Heart right ventricle (tissue), 16 donors: ENCODE results near the gene KRT37. TPM values are rescaled to one million over a fixed set of nuclear protein-coding genes. Genes with fewer than 3 reads are reported as not detected.

Source experiments
- ATAC-seq, 8 donors: fragments of 200-7000 bp; cut with Tn5 transposase; one replicate each; pipeline ENCODE4 v1.9.1; 2020; ENCODE audit warnings: mild to moderate bottlenecking in 8 of 8, moderate library complexity in 8 of 8, moderate number of reproducible peaks in 1 of 8
- DNase-seq, 2 donors: peaks; one replicate each; pipeline ENCODE4 v3.0.0-alpha.2; 2020
- H3K27ac ChIP-seq, 10 donors: fragments of 200-600 bp; sonication (generic) in 2 of 10; one replicate each; pipeline versions ENCODE4 v1.5.0 to v1.8.0; 2020 to 2022; ENCODE audit warnings: mild to moderate bottlenecking in 3 of 10
- H3K27me3 ChIP-seq, 7 donors: fragments of 200-600 bp; one replicate each; pipeline ENCODE4 v1.8.0; 2021 to 2022; ENCODE audit warnings: mild to moderate bottlenecking in 2 of 7
- H3K36me3 ChIP-seq, 9 donors: fragments of 200-600 bp; sonication (generic) in 1 of 9; one replicate each; pipeline versions ENCODE4 v1.5.0 to v1.8.0; 2020 to 2022; ENCODE audit warnings: mild to moderate bottlenecking in 2 of 9
- H3K4me1 ChIP-seq, 9 donors: fragments of 200-600 bp; sonication (generic) in 1 of 9; one replicate each; pipeline versions ENCODE4 v1.5.0 to v1.8.0; 2020 to 2022; ENCODE audit warnings: mild to moderate bottlenecking in 4 of 9
- H3K4me3 ChIP-seq, 10 donors: fragments of 200-600 bp; sonication (generic) in 2 of 10; one replicate each; pipeline versions ENCODE4 v1.5.0 to v1.8.0; 2020 to 2022; ENCODE audit warnings: mild to moderate bottlenecking in 7 of 10, moderate library complexity in 2 of 10
- H3K9me3 ChIP-seq, 11 donors: fragments of 200-600 bp in 10 of 11; sonication (generic) in 2 of 11; one replicate each; pipeline versions ENCODE4 v1.5.0 to v1.8.0; 2013 to 2022; ENCODE audit warnings: mild to moderate bottlenecking in 2 of 11, control low read depth in 1 of 11, moderate library complexity in 1 of 11
- CTCF ChIP-seq, 9 donors: fragments of 200-600 bp; sonication (generic) in 2 of 9; IDR thresholded peaks; one replicate each; pipeline versions ENCODE4 v1.5.0 to v1.8.0; 2021 to 2022; ENCODE audit warnings: antibody characterized with exemption in 9 of 9, mild to moderate bottlenecking in 5 of 9, moderate library complexity in 1 of 9
- WGBS, 2 donors: extraction: QIAGEN DNeasy Blood & Tissue Kit; methylation state at CpG; one replicate each; pipeline ENCODE4 v1.1.7; 2013; ENCODE audit warnings: inconsistent platforms in 1 of 2; 5-methylcytosine and 5-hydroxymethylcytosine counted together
- intact Hi-C, 10 donors: fragments of 100-400 bp; cut with DNase I; formaldehyde crosslinking; loops; one replicate each; pipeline versions ENCODE4 v1.11.1 to v1.14.2; 2022
- polyA plus RNA-seq, 2 donors: library from polyadenylated mRNA; stranded (reverse); fragments of 200-250 nt; gene quantifications; one replicate each; pipeline ENCODE4 v1.2.3, GENCODE V29; 2013
- total RNA-seq, 10 donors: library from RNA; stranded (reverse); fragmentation: NEBNext Ultra II Directional in 3 of 10; extraction: Animal tissue kit (Norgen Biotek cat#: 25700) in 3 of 10; gene quantifications; one replicate each; pipeline versions ENCODE4 v1.2.1 to v1.2.4, GENCODE V29; 2021 to 2023
- donor health status: Arrhythmogenic right ventricular cardiomyopathy.
- donor health status: ischemic (EF 13 %, LVEDD 7.1; RV severe dilation, severe dysfunction).
- donor health status: healthy with polysubstance abuse.
- donor health status: DM: no; HTN: yes; CAD: no.
- donor health status: DM: no; HTN: no; CAD: no.
- donor health status: ischemic (EF 25% LVEDD 6.9; RV normal size, moderate dysfunction).
- donor health status: ischemic (EF 25% LVEDD 5.7; RV mildly dilated, moderate dysfunction).
- donor health status: healthy.
- donor health status: DM: yes; HTN: yes; CAD: no.
- donor health status: Ischemic cardiomyopathy.
- donor health status: ischemic (EF 35%, LVEDD 5.7; RV mildly dilated, moderate dysfunction).
- donor health status: nonischemic (EF 11% LVEDD 7.7; RV severe dilation, severe dysfunction).
- donor health status: DM: yes; HTN: yes; CAD: no.
- donor health status: PGD.
- donor health status: ischemic (EF 29% LVEDD 5.4; RV normal size, mild dysfunction).
- donor health status: nonischemic (EF 23%, LVEDD 6.1; RV moderate dilation, normal function).

KRT37 gene
- total and polyA plus RNA-seq, 12 donors: not detected

- H3K4me3 ChIP-seq: no peak overlapping the region
- ATAC-seq: no peak
- peaks cover 0 to 17% (median 0%) of the 10 kb centered on the region in 7 donors for H3K27me3 ChIP-seq
- 61 to 62% methylated on average over 7 of the region's 7 CpGs for WGBS, 2 donors
- H3K9me3 ChIP-seq: peaks cover 0 to 24% (median 14%) of the 10 kb centered on the region in 11 donors
- intact Hi-C loops: loop anchor here in 1 of 10 donors (10.0 kb wide), 1 partner anchor 64 kb away; no protein-coding TSS in a partner anchor
- DNase-seq: no peak
- no peaks in the 10 kb centered on the region for H3K36me3 ChIP-seq
- H3K27ac ChIP-seq: no peak overlapping the region
- TF ChIP-seq CTCF (IDR thresholded peaks at IDR 0.05): no peak
- H3K4me1 ChIP-seq: peaks cover 0 to 16% (median 12%) of the 10 kb centered on the region in 9 donors
Observed at GRCh38 chr17:41390411-41390938, 33.9 kb downstream of the KRT37 start.

GRCh38 chr17:41387670-41388069 lies 36.7 kb downstream of the KRT37 start:
- intact Hi-C loops: no loop called here
- no peak for ATAC-seq
- Histone ChIP-seq H3K4me1 (peaks cover 0 to 4% (median 0%) of the 10 kb centered on the region in 9 donors), H3K27me3 (peaks cover 0 to 19% (median 0%) of the 10 kb centered on the region in 7 donors), H3K36me3 (no peaks in the 10 kb centered on the region), H3K9me3 (peaks cover 0 to 26% (median 14%) of the 10 kb centered on the region in 11 donors), H3K4me3 (no peak overlapping the region), H3K27ac (no peak overlapping the region)
- no peak for DNase-seq
- WGBS, 2 donors: 69 to 74% methylated on average over 4 of the region's 4 CpGs
- no peak for TF ChIP-seq CTCF (IDR thresholded peaks at IDR 0.05)

GRCh38 chr17:41386227-41386626 lies 38.2 kb downstream of the KRT37 start:
- DNase-seq: no peak

GRCh38 chr17:41383690-41384089 lies 40.7 kb downstream of the KRT37 start:
- TF ChIP-seq CTCF (IDR thresholded peaks at IDR 0.05): no peak
- peaks cover 0 to 26% (median 14%) of the 10 kb centered on the region in 11 donors for H3K9me3 ChIP-seq
- ATAC-seq (no peak), DNase-seq (no peak)
- no peaks in the 10 kb centered on the region for H3K36me3 ChIP-seq
- no peak overlapping the region for H3K4me3 ChIP-seq
- H3K27ac ChIP-seq: no peak overlapping the region
- WGBS, 2 donors: 88 to 99% methylated on average over 1 of the region's 1 CpG
- H3K4me1 ChIP-seq: no peaks in the 10 kb centered on the region
- intact Hi-C loops: no loop called here
- H3K27me3 ChIP-seq: peaks cover 0 to 18% (median 9%) of the 10 kb centered on the region in 7 donors

More at GRCh38 chr17:41386227-41386626, 38.2 kb downstream of the KRT37 start:
- intact Hi-C loops: no loop called here
- TF ChIP-seq CTCF (IDR thresholded peaks at IDR 0.05): no peak
- ATAC-seq: no peak
- H3K27me3 ChIP-seq: peaks cover 0 to 11% (median 7%) of the 10 kb centered on the region in 7 donors
- H3K36me3 ChIP-seq: no peaks in the 10 kb centered on the region
- peaks cover 0 to 26% (median 14%) of the 10 kb centered on the region in 11 donors for H3K9me3 ChIP-seq
- H3K4me1 ChIP-seq: no peaks in the 10 kb centered on the region
- H3K4me3 ChIP-seq: no peak overlapping the region
- WGBS, 2 donors: 95 to 100% methylated on average over 1 of the region's 1 CpG
- H3K27ac ChIP-seq: no peak overlapping the region
